GM21447 (cell line): ENCODE results near the gene YBX2.
A peak's percentile ranks its signal among the peaks of the same experiment; 100 is the strongest.

Experiments used
- ATAC-seq: cut with Tn5 transposase; IDR thresholded peaks from one replicate; pipeline ENCODE4 v1.9.1; 2021; ENCODE audit not compliant: unreplicated experiment

The YBX2 gene

GRCh38 chr17:7279448-7279847, 15.0 kb downstream of the YBX2 start:
- ATAC-seq = no peak

- ATAC-seq = no peak
These were observed 27.7 kb downstream of the YBX2 start for GRCh38 chr17:7266784-7267183.

GRCh38 chr17:7263801-7264078, 30.7 kb downstream of the YBX2 start:
- no peak for ATAC-seq

GRCh38 chr17:7262935-7263800, 31.3 kb downstream of the YBX2 start:
- ATAC-seq = no peak

GRCh38 chr17:7262192-7262934, 32.1 kb downstream of the YBX2 start, which contains the start of gene CLDN7:
TSS of gene CLDN7 (minus strand) at chr17:7262478. CDS start at chr17:7262043, 435 bp downstream.
- no peak for ATAC-seq

GRCh38 chr17:7261379-7262191, 32.9 kb downstream of the YBX2 start:
- no peak for ATAC-seq

GRCh38 chr17:7260651-7261378, 33.6 kb downstream of the YBX2 start:
- ATAC-seq = no peak

GRCh38 chr17:7260151-7260550, 34.3 kb downstream of the YBX2 start:
- no peak for ATAC-seq

- ATAC-seq = no peak
These were observed 34.9 kb downstream of the YBX2 start for GRCh38 chr17:7259555-7259889.

GRCh38 chr17:7258731-7259554, 35.5 kb downstream of the YBX2 start:
- ATAC-seq = no peak

- ATAC-seq = no peak
These were observed 37.5 kb downstream of the YBX2 start for GRCh38 chr17:7256766-7257456.

GRCh38 chr17:7254511-7254910, 39.9 kb downstream of the YBX2 start:
- no peak for ATAC-seq

GRCh38 chr17:7253082-7253481, 41.4 kb downstream of the YBX2 start:
- ATAC-seq = no peak

- peak; percentile 56 for ATAC-seq
These were observed 42.0 kb downstream of the YBX2 start, which contains the start of gene ELP5 for GRCh38 chr17:7252176-7253043. TSS of gene ELP5 (plus strand) at chr17:7252215. CDS start at chr17:7252551, 336 bp downstream.

- ATAC-seq = peak; percentile 85
These were observed 42.7 kb downstream of the YBX2 start, which contains the start of gene CTDNEP1 for GRCh38 chr17:7251661-7252175. TSS of gene CTDNEP1 (minus strand) at chr17:7251734. CDS start at chr17:7251296, 438 bp downstream.

GRCh38 chr17:7250695-7251627, 43.5 kb downstream of the YBX2 start:
- peak; percentile 2 for ATAC-seq

GRCh38 chr17:7249830-7250229, 44.6 kb downstream of the YBX2 start:
- no peak for ATAC-seq
